HG03469 (cell line): ENCODE data around the gene CORIN.

Experiments
- ATAC-seq: cut with Tn5 transposase; IDR thresholded peaks from one replicate; pipeline ENCODE4 v1.9.1; 2021; ENCODE audit warnings: mild to moderate bottlenecking, moderate library complexity, moderate number of reproducible peaks; ENCODE audit not compliant: unreplicated experiment

The CORIN gene

DNA sequence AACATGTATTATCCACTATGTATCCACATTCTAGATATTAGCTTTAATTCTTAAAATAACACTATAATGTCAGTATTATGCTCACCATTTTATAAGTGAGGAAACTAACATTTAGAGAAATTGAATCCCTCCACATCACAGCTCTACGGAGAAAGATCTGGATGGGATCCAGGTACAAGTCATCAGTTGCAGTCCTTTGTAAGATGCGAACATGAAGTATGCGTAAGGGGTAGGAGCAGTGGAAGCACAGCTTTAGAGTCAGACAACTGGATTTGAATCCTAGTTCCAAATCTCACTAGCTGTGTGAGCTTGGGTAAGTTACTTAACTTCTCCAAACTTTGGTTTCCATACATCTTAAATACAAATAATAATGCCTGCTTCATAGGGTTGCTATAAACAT lies 190.3 kb downstream of the CORIN start:
- no peak for ATAC-seq

DNA sequence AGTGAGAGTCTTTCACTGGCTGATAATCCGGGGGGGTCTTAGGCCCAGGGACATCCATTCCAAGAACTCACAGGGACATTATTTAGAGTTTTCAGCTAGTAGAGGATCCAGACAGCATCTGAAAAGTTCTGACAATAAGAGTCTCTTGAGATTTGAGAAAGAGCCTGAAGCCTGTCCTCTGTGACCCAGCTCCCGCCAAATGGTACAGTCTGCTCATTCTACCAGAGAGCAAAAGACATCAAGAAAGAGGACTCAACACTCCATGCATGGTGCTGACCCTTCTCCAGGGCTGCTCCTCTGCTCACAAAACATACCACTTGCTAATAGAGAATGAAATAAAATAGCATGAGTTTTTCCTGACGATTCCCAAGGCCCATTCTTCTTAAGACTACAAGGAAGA lies 190.8 kb downstream of the CORIN start:
- ATAC-seq = no peak

DNA sequence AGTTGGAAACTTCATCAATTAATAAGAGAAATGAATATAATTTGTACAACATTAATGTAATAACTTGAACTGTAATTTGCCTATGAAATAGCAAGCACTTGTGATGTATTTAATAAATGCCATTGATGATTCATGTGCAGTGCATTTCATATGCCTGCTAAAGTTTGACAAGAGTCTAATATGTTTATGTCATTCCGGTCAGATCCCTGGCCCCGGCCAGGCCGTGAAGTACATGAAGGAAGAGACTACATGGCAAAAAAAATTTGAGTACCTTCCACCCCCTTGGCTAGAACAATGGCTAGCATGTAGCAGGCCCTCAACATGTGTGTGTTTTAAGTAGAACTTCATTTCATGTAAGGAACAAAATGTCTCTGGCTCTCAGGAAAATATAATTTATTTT lies 191.5 kb downstream of the CORIN start:
- no peak for ATAC-seq

DNA sequence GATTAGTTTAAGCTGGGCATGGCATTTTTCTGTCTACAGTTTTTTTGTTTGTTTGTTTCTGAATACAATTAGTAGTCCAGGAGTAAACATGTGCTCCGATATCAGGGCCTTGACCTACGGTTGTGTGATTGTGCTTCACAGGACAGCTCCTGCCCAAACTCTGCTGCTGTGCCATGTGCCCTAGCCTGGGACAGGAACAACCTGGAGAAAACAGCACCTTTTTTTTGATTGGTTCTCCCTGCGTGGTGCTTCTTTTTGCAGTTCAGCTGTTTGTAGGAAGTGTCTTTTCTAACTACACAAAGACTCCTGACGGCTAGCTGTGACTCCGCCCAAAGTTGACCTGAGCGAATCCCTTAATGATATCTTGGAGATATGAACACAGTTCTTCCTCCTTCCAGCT lies 194.0 kb downstream of the CORIN start:
- ATAC-seq = no peak

DNA sequence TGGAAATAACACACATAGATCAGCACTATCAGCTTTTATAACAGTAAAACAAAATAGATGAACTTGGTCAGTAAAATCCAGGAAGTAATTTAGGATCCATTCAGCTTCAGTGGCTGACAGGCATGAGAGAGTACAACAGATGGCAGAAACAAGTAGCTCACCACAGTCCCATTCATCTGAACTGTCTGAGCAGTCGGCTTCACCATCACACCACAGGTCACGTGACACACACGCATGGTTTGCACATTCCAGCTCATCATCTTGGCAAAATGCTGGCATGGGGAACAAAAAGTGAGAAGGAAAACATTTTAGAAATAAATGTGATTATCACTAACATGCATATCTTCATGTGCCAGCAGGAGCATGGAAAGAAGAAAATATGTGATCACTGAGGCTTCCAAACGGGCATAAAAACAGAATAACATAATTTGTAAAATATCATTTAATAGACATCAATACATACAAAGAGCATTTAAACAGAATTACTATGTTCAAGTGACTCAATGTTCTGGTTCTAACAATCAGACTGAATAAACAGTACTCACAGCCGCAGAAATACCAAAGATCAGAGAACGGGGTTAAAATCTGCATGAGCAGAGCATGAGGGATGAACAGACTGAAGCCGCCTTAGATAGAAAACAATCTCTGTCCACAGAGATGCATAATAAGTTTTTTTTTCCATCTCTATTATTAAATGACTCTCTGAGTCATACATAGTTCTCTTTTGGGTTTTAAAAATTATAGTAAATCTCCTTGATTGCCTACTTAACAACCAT lies 194.7 kb downstream of the CORIN start:
- no peak for ATAC-seq

DNA sequence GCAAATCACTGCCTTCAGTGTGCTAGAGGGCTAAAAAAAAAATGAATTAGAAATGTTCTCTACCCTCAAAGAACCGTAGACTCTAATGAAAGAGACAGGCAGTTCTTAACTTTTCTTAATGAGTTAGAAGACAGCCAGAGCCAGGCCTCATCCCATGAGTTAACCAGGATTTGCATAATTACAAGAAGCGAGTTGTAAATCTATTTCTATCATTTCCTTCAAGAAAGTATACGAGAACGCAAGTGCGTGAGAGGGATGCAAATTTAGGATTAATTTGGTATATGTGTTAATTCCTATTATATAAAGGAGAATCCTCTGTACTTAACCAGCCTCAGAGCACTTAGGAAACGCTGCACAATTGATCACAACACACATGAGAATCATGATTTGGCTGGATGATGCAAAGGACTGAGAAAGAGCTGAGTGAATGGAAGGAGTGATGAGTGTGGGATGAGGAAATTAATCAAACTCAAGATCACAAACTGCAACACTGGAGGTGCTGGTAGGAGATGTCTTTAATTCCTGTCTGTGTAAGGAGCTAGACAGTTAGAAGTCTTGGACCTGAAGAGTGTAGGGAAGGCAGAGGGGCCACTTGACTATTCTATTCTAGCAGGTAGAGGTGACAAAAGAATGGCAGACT lies 195.6 kb downstream of the CORIN start:
- ATAC-seq = no peak

DNA sequence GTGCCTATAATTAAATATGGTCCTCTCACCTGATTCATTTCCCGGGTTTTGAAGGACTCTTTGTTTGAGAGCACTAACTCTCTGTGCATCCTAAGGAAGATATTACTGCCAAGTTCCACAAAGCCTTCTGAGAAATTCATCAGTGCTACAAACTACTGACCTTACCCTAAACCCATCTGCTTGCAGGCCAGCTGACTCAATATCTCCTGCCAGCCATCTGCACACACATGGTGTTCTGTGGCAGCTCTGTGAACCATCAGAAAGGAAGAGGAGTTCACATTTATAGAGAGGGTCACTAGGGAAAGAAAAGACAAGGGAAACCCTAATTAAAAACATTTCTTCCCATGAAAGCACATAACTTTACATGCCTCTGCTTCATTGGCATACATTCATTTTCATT lies 196.1 kb downstream of the CORIN start:
- no peak for ATAC-seq

DNA sequence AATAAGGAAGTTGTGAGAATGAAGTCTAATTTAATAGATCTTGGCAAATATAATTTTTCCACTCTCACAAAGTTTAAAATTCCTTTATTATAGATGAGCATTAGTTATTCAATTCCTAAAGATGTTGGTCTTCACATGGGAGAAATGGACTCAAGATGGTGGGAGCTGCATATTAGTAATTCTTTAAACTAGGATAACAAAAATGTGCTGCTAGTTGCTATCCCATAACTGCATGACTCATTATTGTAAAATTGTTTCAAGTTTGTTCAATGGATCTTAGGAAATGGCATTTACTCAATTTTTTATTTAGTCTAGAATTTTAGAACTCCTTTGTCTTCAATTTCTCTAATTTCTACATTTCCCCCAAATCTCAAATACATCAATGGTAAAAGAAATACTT lies 197.0 kb downstream of the CORIN start:
- no peak for ATAC-seq

DNA sequence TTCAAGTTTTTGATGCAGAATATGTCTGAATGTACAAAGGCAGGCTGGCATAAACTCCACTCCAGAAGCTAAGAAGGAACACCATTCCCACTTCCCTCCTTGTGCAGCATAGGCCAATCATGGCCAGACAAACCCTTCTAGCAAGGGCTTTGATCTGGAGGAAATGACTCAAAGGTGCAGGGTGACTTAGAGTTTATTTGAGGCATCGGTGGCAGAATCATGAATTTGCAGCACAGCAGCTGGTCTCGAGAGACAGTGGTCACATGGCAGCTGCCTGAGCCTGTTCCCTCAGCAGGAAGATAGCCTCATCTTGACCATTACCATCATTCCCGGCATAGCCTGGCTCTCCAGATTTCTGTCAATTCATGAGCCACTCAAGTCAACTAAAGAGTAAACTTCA lies 198.3 kb downstream of the CORIN start:
- no peak for ATAC-seq

DNA sequence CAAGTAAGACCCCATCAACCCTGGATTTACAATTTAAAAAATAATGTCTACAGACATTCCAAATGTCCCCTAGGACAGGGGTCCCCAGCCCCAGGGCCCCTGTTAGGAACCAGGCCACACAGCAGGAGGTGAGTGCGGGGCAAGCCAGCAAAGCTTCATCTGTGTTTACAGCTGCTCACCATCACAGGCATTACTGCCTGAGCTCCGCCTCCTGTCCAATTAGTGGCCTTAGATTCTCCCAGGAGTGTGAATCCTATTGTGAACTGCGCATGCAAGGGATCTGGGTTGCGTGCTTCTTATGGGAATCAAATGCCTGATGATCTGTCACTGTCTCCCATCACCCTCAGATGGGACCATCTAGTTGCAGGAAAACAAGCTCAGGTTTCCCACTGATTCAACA lies 206.7 kb downstream of the CORIN start:
- no peak for ATAC-seq

DNA sequence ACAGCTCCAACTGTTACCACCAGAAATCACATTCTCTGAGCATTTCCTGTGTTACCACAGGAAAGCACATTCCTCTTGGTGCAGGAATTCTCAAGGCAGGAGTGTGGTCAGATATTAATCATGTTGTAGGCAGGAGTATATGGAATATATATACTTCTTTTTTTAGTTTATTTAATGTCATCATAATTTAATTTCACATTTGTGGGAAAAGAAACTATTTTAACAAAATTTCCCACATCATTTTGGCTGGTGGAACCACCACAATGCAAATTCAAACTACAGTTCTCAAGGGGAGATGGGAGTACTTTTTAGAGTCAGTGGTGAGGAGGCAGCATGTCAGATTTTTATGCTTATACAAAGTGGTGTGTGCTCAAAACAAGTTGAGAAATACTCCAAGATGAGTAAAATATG lies 213.8 kb downstream of the CORIN start:
- ATAC-seq = no peak

DNA sequence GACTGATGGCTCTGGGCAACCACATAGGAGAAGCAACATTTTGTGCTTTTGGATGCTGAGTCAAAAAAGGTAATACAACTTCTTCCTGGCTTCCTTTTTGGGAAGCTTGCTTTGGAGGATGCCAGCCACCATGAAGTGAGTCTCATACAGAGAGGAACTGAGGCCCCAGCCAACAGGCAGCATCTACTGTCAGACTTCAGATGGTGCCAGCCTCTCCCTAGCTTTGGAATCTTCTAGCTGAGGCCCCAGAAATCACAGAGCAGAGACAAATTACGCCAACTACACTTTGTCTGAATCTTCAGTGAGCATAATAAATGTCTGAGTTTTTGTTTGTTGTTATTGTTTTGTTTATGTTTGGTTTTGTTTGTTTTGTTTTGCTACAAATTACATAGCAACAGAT lies 216.7 kb downstream of the CORIN start:
- ATAC-seq = no peak

DNA sequence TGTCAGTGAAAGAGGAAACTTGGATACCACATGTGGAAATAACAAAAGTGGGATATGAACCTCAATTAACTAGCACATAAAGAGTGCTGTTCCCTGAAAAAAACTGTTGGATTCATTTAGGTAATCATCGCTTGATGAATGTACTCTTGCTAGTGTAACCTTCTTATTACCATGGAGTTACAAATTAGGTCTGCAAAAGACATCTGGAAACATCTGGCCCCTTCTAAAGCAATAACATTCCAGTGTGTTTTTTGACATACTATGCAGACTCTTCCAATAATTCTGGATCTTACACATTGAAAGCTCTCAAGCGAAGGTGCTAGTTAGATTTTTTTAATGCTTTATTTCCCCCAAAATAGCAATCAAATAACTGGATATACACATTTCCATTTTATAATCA lies 218.2 kb downstream of the CORIN start:
- ATAC-seq = no peak

DNA sequence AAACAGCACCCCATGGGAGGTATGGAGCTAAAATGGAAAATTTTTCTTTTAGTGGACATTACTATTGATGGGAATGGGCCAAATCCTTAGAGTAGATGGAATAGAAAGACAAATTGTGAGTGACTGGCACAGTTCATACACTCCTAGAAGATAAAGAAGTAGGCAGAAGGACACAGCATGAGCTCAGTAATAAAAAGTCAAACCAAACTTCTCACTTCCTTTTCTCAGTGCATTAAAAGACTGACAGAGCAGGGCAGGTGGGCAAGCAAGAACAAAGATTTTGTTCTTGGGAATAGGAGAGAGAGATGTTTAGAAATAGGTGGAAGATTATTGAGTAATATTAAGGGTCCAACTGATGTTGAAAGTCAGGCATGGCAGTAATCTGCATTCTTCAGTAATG lies 220.3 kb downstream of the CORIN start:
- ATAC-seq = peak; percentile 60

DNA sequence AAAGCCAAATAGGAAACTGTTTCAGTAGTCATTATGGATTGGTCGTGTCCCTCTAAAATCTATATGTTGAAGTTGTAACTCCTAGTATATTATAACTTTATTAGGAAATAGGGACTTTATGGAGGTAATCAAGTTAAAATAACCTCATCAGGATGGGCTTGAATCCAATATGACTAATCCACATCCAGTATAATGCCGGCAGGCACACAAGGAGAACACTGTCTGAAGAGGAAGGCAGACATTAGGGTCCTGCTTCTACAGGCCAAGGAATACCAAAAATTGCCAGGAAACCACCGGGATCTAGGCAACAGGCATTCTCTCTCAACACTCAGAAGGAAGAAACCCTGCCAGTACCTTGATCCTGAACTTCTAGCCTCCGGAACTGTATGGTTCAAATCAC lies 222.5 kb downstream of the CORIN start:
- ATAC-seq = no peak

DNA sequence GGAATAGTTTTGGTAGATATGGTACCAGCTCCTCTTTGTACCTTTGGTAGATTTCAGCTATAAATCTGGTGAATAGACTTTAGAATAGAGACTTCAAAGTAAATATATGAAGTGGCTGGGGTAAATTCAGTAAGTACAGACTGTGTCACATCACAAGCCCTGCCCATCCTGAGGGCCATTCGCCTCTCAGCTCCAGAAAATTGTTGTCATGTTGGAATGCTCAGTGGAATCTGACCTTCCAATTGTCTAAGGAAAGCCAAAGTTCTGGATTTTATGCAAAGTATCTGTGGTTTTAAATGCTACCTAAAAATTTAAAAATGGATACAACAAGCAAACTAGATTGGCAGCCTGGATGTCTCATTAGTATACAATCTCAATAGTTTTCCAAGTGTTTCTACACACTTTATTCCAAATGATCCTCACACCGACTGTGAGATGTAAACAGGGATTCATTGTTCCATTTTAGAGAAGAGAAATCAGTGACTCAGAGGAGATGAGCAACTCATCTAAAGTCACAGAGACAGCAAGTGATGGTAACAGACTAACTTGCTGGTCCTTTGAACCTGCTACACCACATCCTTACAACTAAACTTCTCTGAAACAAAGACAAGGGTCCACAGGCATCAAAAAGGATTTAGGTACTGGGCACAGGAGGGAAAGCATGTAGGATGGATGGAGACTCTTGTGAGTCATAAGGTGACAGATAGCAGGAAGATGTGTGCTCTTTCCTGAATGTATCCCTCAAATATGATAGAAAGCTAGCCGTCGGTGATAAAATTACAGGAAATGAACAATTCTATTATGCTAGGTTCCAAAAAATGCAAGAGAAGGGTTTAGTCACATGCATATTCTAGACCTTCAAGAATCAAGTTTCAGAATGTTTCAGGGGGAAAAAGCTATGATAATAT lies 225.5 kb downstream of the CORIN start:
- ATAC-seq = no peak

DNA sequence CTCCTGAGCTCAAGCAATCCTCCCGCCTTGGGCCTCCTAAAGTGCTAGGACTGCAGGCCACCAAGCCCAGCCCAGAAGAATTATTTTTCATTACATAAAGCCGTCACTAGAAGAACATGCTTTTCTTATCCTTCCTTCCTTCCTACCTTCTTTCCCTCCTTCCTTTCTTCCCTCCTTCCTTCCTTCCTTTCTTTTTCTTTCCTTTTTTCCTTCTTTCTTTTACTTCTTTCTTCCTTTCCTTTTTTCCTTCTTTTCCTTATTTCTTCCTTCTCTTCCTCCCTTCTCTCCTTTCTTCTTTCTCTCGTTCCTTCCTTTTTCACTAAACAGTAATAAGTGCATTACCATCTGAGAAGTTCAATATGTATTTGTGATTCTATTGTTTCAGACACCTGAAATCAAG lies 231.4 kb downstream of the CORIN start:
- no peak for ATAC-seq

DNA sequence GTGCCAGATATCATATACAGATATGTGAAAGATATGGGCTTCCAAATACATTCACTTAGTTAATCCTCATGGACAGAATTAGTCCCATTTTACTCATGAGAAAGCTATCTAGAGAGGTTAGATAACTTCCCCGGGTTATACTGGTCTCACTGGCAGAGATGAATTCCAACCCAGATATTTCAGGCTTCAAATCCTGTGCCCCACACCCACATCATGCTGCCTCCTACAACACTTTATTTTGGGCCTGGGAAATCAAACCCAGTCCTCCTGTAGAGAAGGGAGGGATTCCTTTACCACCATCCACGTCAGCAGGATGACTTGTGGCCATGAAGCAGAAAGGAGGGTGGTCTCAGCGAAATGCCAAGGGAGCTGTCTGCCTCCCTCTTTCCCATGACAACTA lies 239.0 kb downstream of the CORIN start:
- ATAC-seq = no peak

DNA sequence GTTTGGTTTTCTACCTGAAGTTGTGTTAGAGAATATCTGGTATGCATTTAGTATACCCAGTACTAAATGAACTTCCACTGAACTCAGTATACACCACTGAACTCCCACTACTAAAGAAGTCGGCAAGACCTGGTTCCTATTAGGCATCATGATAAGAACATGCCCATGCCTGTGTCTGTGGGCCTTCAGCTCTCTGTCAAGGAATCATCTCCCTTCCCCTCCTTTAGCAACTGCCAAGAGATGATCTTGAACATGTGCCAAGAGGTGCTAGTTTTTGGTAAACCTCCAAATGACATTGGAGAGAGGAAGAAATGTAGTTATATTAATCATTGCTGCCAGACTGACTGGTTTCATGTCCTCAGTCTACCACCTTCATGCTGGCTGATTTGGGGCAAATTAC lies 239.5 kb downstream of the CORIN start:
- ATAC-seq = no peak

DNA sequence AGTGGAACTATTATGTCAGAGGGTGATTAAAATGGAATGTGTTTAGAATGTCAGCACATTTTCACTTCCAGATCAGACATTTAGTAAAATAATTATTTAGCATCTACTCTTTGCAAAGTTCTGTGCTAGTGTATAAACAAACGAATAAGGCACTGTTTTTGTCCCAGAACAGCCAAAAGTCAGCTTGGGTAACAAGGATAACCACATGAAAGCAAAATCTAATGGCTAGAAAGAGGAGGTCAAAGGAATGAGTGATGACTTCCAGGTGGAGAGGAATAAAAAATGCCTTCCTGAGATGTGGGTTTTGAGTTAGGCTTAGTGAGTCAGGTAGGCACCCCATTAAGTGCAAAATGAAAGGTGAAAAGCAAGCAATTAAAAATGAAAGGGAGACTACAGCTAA lies 240.2 kb downstream of the CORIN start:
- no peak for ATAC-seq

DNA sequence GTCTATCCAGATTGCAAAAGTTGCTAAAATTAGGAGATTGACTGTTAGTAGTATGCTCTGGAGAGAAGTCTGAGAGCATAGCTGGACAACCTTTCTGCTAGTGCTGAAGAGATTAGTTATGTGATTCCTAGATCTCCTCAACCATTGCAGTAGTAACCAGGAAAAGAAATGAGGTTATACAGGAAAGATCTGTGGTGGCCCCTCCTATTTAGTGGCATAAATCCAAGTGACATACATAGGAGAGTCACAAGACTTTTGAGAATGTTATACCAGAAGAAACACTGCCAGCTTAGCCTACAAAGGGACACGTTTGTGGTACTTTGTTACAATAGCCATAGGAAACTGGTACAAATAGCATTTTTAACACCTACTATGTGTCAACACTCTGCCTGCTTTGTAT lies 247.5 kb downstream of the CORIN start:
- no peak for ATAC-seq

DNA sequence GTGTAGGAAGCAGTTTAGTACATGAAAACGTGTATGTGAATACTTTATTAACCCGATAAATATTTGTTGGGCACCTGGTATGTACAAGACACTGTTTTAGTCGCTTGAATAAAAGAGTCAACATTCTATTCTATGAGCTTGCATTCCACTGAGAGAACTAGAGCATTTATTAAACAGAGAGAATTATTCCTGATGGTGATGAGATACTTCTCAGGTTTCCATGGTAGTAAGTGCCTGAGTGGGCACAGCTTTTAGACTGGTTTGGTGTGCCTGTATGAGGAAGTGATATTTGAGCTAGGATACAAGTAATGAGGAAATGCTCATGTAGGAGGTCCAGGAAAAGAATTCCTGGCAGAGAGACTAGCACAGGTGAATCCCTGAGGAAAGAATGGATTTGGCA lies 258.6 kb downstream of the CORIN start:
- no peak for ATAC-seq
